Peyer's patch (tissue), 4 donors: Measurements from ENCODE around the gene SAMD9. TPM values are rescaled to one million over a fixed set of nuclear protein-coding genes. Genes with fewer than 3 reads are reported as not detected.
A peak's percentile ranks its signal among the peaks of the same experiment; 100 is the strongest.

Source experiments
- DNase-seq, 3 donors: peaks; one replicate each; pipeline ENCODE4 v3.0.0-alpha.2; 2017 to 2019
- H3K27ac ChIP-seq, 4 donors: fragments of 200-600 bp; sonication (generic); one replicate each; pipeline ENCODE4 v1.5.1; 2016 to 2019
- H3K27me3 ChIP-seq, 2 donors: fragments of 200-600 bp; sonication (generic); one replicate each; pipeline ENCODE4 v1.5.1; 2019
- H3K36me3 ChIP-seq, 3 donors: fragments of 200-600 bp; sonication (generic); one replicate each; pipeline ENCODE4 v1.5.1; 2016 to 2019
- H3K4me1 ChIP-seq, 4 donors: fragments of 200-600 bp; sonication (generic); one replicate each; pipeline ENCODE4 v1.5.1; 2016 to 2019
- H3K4me3 ChIP-seq, 4 donors: fragments of 200-600 bp; sonication (generic); 1 replicate in 3 of 4; 2 replicates in 1 of 4; pipeline ENCODE4 v1.5.1; 2016 to 2019; ENCODE audit warnings: mild to moderate bottlenecking in 1 of 4
- H3K9me3 ChIP-seq, 4 donors: fragments of 200-600 bp; sonication (generic); one replicate each; pipeline ENCODE4 v1.5.1; 2016 to 2019; ENCODE audit warnings: mild to moderate bottlenecking in 1 of 4
- CTCF ChIP-seq, 6 experiments: fragments of 450-650 bp in 4 of 6; fragments of 200-600 bp in 2 of 6; sonication (generic) in 1 of 6; IDR thresholded peaks; one replicate each; pipeline ENCODE4 v1.5.1; 2017 to 2019; ENCODE audit warnings: antibody characterized with exemption in 6 of 6, mild to moderate bottlenecking in 3 of 6, moderate library complexity in 1 of 6
- POLR2A ChIP-seq, 2 donors: fragments of 450-650 bp; IDR thresholded peaks; one replicate each; pipeline ENCODE4 v1.5.1; 2017; ENCODE audit warnings: antibody characterized with exemption in 2 of 2, mild to moderate bottlenecking in 2 of 2, moderate library complexity in 2 of 2
- total RNA-seq, 4 donors: library from RNA; depleted of rRNA; stranded (reverse); fragments of >200 nt; gene quantifications; one replicate each; pipeline ENCODE4 v1.1.0, GENCODE V29; 2016

SAMD9 gene
- total RNA-seq, 4 donors from 2014 or later, result 6.5 to 20.6 (median 17.4) TPM

GRCh38 chr7:93147363-93147762 lies 29.6 kb upstream of the SAMD9 start:
- TF ChIP-seq POLR2A (IDR thresholded peaks at IDR 0.05), result no peak
- TF ChIP-seq CTCF (IDR thresholded peaks at IDR 0.05), result no peak
- peaks cover 0 to 24% (median 0%) of the 10 kb centered on the region in 3 donors for H3K36me3 ChIP-seq
- H3K4me3 ChIP-seq, result peak overlapping the region; percentile 32 to 50 (median 43)
- H3K4me1 ChIP-seq, result peaks cover 0 to 7% (median 0%) of the 10 kb centered on the region in 4 donors
- no peaks in the 10 kb centered on the region for H3K9me3 ChIP-seq
- peak overlapping the region in 3 of 4 donors; percentile 35 to 57 (median 51) for H3K27ac ChIP-seq
- peak; percentile 39 to 57 (median 47) for DNase-seq
- H3K27me3 ChIP-seq, result no peaks in the 10 kb centered on the region

GRCh38 chr7:93146472-93147141 lies 28.8 kb upstream of the SAMD9 start:
- Histone ChIP-seq H3K4me3 (peak overlapping the region; percentile 32 to 50 (median 43)), H3K9me3 (no peaks in the 10 kb centered on the region), H3K27me3 (no peaks in the 10 kb centered on the region), H3K27ac (peak overlapping the region in 1 of 4 donors; percentile 35), H3K36me3 (peaks cover 0 to 24% (median 0%) of the 10 kb centered on the region in 3 donors), H3K4me1 (peaks cover 0 to 7% (median 0%) of the 10 kb centered on the region in 4 donors)
- no peak for DNase-seq
- TF ChIP-seq POLR2A (IDR thresholded peaks at IDR 0.05) (no peak), CTCF (IDR thresholded peaks at IDR 0.05) (no peak)

GRCh38 chr7:93146036-93146435 lies 28.3 kb upstream of the SAMD9 start:
- no peak overlapping the region for H3K27ac ChIP-seq
- peaks cover 0 to 24% (median 0%) of the 10 kb centered on the region in 3 donors for H3K36me3 ChIP-seq
- H3K27me3 ChIP-seq, result no peaks in the 10 kb centered on the region
- no peak for DNase-seq
- TF ChIP-seq CTCF (IDR thresholded peaks at IDR 0.05), result no peak
- TF ChIP-seq POLR2A (IDR thresholded peaks at IDR 0.05), result no peak
- H3K4me1 ChIP-seq, result peaks cover 0 to 7% (median 0%) of the 10 kb centered on the region in 4 donors
- H3K9me3 ChIP-seq, result no peaks in the 10 kb centered on the region
- H3K4me3 ChIP-seq, result no peak overlapping the region

GRCh38 chr7:93145354-93145753 lies 27.6 kb upstream of the SAMD9 start:
- peaks cover 0 to 7% (median 0%) of the 10 kb centered on the region in 4 donors for H3K4me1 ChIP-seq
- no peak overlapping the region for H3K4me3 ChIP-seq
- DNase-seq, result no peak
- TF ChIP-seq POLR2A (IDR thresholded peaks at IDR 0.05), result no peak
- TF ChIP-seq CTCF (IDR thresholded peaks at IDR 0.05), result no peak
- H3K36me3 ChIP-seq, result peaks cover 0 to 27% (median 0%) of the 10 kb centered on the region in 3 donors
- no peak overlapping the region for H3K27ac ChIP-seq
- H3K27me3 ChIP-seq, result no peaks in the 10 kb centered on the region
- H3K9me3 ChIP-seq, result no peaks in the 10 kb centered on the region

GRCh38 chr7:93142127-93142526 lies 24.3 kb upstream of the SAMD9 start:
- Histone ChIP-seq H3K4me1 (peaks cover 0 to 7% (median 0%) of the 10 kb centered on the region in 4 donors), H3K4me3 (no peak overlapping the region), H3K9me3 (no peaks in the 10 kb centered on the region), H3K36me3 (peaks cover 0 to 53% (median 0%) of the 10 kb centered on the region in 3 donors), H3K27me3 (no peaks in the 10 kb centered on the region), H3K27ac (no peak overlapping the region)
- TF ChIP-seq POLR2A (IDR thresholded peaks at IDR 0.05), result no peak
- TF ChIP-seq CTCF (IDR thresholded peaks at IDR 0.05), result no peak
- DNase-seq, result no peak
